GM13976 (cell line): Measurements from ENCODE around the gene FCRL6.

Source experiments
- DNase-seq: peaks from one replicate; pipeline ENCODE4 v3.0.0; 2012; ENCODE audit warnings: low spot score
- CTCF ChIP-seq: IDR thresholded peaks from 2 replicates; pipeline ENCODE4 v1.5.1; 2012; ENCODE audit warnings: borderline replicate concordance, mild to moderate bottlenecking; ENCODE audit not compliant: insufficient read depth; ENCODE audit errors: extremely low read depth, missing control alignments, control extremely low read depth
- in situ Hi-C: fragments of 300-500 bp; cut with MboI; formaldehyde crosslinking; loops from one replicate; pipeline ENCODE4 v1.12.0; 2022; ENCODE audit warnings: low sequenced_read_pairs, mixed read lengths, inconsistent platforms; ENCODE audit not compliant: unreplicated experiment

The FCRL6 gene

GRCh38 chr1:159791461-159791860 is 10.7 kb upstream of the FCRL6 start:
- no peak for TF ChIP-seq CTCF
- in situ Hi-C loops = loop anchor here (25.0 kb wide), 2 partner anchors 221 to 654 kb away; no protein-coding TSS in a partner anchor
- DNase-seq = no peak

GRCh38 chr1:159795534-159795933 is 6.6 kb upstream of the FCRL6 start:
- DNase-seq = no peak
- no peak for TF ChIP-seq CTCF
- in situ Hi-C loops = loop anchor here (25.0 kb wide), 2 partner anchors 217 to 658 kb away; no protein-coding TSS in a partner anchor

GRCh38 chr1:159798893-159799292 is 3.3 kb upstream of the FCRL6 start:
- DNase-seq = peak; percentile 64
- in situ Hi-C loops = loop anchor here (25.0 kb wide), 2 partner anchors 213 to 662 kb away; no protein-coding TSS in a partner anchor
- peak; percentile 66 for TF ChIP-seq CTCF

- in situ Hi-C loops = loop anchor here (25.0 kb wide), 2 partner anchors 213 to 662 kb away; no protein-coding TSS in a partner anchor
- DNase-seq = no peak
- no peak for TF ChIP-seq CTCF
Measured at GRCh38 chr1:159799446-159799985, 2.6 kb upstream of the FCRL6 start.

- in situ Hi-C loops = no loop called here
- no peak for DNase-seq
- TF ChIP-seq CTCF = no peak
Measured at GRCh38 chr1:159800177-159800930, 1.8 kb upstream of the FCRL6 start.

- DNase-seq = no peak
Measured at GRCh38 chr1:159803956-159804689, 2.0 kb downstream of the FCRL6 start.

More at GRCh38 chr1:159803956-159804689, 2.0 kb downstream of the FCRL6 start:
- in situ Hi-C loops = no loop called here
- TF ChIP-seq CTCF = no peak
